HUDEP-2 (cell line): ENCODE data around the gene PAM.

Source experiments
- DNase-seq, 76 experiments: peaks; one replicate each; lab custom pipeline; 2025; ENCODE audit not compliant: unreplicated experiment in 76 of 76; lab: John Stamatoyannopoulos, UW

PAM gene

DNA sequence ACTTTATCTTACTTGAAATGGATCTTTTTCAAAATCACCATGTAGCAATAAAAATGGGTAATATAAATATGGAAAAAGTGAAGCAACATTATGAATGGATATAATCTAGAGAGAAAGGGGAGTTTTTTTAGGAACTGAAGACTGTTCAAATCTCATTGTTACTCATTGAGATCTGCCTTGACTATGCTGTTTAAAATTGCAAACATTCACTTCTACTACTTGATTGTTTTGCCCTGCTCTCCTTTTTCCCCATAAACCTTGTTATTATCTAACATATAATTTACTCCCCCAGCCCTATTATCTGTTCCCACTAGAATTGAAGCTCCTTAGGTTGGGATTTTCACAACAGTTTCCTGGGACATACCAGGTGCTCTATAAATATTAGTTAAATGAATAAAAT lies 22.0 kb downstream of the PAM start:
- no peak for DNase-seq

DNA sequence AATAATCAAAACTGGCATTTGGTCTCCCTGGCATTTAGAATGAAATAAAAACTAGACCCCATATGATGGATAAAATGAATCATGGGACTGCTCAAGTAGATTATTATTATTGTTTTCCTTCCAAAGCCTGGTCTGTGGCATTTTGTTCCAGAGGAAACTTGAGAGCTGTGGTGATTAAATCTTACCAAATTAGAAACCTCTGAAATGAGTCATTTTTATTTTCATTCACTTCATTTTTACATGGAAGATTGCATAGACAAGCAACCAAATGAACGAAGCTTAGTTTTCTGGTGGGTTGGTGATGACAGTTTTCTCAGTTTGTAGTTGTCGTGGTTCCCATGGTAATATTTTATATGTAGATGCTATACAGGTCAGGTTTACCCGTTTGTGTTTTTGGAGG lies 23.4 kb downstream of the PAM start:
- DNase-seq, result no peak

DNA sequence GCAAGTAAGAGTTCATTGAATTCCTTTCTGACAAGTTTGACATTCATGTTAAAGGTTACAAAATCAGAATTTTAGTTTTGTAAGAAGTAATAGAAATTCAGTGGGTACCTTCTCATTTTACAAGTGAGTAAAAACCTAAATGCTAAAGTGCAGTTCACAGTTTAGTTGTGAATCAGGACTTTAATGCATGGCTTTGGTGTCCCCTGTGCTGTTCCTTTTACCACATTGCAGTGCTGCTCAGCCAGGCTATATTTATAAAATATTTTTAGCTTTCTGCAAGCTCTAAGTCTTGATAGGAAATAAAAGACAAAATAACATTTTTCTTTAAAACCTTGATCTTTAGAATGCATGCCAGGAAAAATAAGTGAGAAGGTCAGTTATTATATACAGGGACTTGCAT lies 26.3 kb downstream of the PAM start:
- DNase-seq, result no peak

DNA sequence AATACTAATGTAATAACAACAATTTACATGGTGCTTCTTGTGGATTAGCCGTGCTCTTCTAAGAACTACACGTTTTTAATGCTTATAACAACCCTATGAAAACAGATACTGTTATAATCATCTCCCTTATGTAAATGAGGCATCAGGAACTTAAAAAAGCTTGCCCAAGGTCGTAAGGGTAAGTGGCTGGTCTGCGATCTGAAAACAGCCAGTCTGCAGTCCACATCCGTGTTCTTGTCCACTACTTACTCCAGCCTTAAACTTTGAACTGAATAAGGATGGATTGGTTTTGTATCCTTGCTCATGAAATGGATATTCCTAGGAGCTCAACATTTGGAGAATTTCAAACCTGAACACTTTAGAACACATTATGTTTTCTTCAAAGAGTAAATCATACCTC lies 26.7 kb downstream of the PAM start:
- no peak for DNase-seq

DNA sequence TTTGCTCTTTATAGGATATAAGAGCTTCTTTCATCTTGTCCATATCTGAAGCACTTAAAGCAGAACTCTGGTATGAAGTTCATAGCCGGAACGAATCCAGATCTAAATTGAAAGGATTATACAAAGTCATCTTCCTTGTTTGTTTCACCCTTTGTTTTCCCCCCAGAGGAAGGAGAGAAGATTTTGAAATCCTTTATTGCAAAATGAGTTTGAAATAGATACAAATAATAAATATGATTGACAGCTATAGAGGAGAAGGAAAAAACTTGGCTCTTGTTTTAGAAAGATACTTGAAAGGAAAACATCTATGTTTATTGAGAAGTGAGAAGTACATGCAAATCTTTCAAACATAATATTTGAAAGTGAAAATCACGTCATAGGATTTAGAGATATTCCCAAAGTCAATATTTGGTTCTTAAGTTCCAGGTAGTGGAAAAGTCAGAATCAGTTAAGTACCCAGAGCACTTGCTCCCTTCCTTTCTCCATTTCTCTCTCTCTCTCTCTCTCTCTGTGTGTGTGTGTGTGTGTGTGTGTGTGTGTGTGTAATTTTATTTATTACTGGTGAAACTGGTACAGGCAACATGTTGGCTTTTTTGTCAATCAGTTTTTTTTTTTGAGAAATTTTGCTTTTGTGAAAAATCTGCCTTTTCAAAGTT lies 27.2 kb downstream of the PAM start:
- no peak for DNase-seq

DNA sequence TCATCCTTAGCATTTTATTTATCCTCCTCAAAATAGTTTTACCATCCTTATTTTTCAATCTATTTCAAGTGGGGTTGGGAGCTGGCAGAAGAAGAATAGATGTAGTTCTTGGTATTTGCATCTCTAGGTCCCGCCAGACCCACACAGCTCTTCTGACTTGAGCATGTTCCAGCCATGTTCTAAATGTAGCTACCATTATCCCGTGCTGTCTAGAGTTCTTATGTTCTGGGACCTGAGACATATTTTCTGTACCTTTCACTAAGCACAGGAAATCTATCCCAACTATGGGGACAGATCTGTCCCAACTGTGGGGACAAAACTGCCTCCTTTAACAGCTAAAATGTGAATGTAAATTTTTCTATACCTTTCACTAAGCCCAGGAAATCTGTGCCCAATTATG lies 32.0 kb downstream of the PAM start:
- DNase-seq, result no peak

DNA sequence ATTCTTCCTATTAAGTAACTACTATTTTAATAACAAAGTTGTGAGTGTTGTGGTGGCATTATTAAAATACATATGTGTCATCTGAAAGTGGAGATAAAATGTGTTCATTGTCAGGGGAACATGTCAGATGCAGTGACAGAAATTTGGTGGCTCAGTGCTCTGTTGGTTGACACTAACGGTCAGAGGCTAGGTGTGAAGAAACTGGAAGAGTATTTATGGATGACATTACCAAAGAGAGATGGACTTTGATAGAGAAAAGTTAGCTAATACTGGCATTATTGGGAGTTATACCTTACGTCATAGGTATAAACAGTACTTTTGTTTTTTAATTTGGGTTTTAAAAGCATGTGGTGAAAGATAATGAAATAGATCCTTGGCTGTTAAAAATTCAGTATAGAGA lies 33.7 kb downstream of the PAM start:
- no peak for DNase-seq

DNA sequence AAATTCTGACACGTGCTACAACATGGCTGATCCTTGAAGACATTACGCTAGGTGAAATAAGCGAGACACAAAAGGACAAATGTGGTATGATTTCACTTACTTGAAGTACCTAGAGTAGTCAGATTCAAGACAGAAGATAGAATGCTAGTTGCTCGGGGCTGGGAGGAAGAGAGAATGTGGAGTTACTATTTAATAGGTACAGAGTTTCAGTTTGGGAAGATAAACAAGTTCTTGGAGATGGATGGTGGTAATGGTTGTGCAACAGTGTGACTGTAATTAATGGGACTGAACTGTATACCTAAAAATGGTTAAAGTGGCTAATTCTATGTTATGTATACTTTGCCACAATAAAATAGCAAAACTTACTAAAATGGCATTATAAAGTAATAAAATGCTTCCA lies 34.4 kb downstream of the PAM start:
- DNase-seq, result no peak

DNA sequence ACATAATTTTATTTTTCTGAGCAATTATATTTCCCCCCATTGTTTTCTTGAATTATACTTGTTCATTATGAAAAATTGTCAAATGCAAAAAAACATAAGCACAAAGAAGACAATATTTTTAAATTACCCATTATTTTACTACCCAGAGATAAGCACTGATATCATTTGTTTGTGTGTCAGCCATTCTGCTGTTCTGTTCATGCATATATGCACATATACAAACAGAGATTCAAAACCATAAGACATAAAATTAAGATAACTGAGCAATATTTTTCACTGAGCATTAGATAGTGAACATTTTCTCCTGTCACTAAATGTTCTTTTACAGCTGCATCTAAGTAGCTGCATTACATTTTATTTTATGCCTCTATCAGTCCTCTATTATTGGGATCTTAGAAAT lies 35.6 kb downstream of the PAM start:
- DNase-seq, result no peak

DNA sequence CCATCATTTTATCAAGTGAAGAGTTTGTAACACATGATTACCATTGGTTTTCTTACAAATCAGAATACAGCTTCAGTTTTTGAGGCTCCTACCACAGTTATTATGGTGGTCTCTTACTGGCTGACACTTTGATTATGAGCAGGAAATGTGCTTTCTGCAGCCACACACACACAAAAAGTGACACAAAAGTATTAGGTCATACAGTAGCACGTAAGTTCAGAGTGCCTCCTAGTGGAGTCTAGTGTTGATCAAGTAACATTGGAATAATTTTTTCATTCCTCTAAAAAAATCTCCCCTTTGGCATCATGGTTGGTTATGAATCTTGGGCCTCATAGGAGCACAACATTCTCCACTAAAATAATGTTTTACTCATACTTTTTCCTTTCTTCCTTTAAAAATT lies 37.6 kb downstream of the PAM start:
- DNase-seq, result peak in 1 of 76 experiments; percentile 6

DNA sequence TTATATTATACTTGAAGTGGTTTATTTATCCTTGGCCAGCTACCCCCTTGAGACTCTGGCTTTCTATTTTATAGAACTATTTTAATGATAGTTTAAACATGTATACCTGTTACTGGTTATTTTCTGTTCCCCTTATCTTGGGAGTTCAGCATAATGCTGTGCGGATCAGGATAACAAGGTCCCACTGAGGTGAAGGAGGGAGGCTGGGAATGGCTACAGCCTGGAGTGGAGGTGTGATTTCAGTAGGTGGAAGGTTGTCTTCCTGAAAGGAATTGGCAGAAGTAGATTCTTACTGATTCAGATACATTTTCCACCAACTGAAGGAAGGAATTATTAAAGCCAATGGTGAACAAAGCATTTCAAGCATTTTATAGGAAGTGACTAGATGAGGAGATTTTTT lies 38.9 kb downstream of the PAM start:
- no peak for DNase-seq

DNA sequence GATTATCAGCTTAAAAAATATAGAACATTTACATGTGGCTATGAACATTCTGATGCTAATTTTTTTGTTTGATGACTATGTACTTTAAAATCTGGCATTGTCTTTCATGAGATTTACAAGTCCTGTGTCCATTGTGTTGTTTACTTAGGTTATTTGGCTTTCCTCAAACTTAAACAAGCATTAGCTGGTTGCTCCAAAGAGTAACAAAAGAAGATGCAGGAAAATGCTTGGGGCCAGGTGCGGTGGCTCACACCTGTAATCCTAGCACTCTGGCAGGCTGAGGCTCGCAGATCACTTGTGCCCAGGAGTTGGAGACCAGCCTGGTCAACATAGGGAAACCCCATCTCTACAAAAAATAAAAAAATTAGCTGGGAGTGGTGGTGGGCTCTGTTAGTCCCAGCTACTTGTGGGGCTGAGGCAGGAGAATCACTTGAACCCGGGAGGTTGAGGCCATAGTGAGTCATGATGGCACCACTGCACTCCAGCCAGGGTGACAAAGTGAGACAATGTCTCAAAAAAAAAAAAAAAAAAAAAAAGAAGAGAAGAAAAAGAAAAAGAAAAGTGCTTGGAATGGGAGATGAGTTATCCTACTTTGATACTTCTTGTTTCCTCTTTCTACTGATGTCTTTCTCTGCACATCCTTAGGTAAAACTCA lies 39.7 kb downstream of the PAM start:
- no peak for DNase-seq

DNA sequence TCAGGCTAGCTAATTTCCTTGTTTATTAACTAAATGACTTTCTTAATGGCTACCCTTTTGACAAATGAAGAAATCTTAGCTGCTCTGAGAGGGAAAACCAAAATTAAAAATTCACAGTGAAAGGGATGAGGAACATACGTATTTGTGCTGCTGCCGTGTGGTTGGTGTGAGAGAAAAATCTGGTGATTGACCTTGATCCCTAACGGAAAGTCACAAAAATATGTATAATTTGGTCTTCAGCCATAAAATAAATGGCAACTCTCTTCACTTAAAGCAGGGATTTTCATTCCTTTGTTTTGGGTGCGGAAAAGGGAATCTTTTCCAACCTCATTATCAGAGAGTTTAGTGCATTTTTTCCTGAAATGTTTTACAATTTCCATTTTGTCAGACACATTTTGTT lies 40.4 kb downstream of the PAM start:
- no peak for DNase-seq

DNA sequence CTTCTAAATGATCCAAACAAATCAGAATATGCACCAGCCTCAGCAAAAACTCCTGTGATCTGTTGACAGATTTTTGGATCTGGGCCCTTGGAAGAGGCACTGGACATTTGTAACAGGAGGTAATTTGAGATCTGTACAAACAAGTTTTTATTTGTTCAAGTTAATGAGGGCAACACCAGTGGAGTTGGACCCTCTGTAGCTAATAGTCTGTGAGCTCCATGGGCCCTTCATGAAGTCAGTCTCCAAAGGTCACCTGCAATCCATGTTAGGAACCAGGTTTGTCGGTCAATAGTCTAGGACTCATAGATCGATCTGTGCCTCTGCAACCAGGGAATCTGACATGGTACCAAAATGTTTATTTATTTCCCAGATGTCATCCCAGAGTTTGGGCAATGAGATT lies 40.9 kb downstream of the PAM start:
- DNase-seq, result no peak

DNA sequence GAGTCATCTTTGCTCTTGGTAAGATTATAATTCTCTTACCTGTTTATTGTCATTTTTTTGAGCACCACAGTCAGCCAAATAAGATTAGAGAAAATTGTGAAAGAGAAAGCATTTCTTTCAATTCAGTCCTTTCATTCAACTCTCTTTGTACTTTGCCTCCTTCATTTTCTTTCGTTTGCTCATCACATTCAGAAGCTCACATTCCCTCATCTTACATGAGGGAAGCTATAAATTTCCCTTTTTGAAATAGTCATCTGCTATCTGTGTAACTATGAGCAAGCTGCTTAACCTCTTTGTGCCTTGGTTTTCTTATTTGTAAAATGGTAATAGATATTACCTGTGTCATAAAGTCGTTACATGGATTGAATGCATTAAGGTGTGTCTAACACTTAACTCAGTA lies 41.4 kb downstream of the PAM start:
- no peak for DNase-seq

DNA sequence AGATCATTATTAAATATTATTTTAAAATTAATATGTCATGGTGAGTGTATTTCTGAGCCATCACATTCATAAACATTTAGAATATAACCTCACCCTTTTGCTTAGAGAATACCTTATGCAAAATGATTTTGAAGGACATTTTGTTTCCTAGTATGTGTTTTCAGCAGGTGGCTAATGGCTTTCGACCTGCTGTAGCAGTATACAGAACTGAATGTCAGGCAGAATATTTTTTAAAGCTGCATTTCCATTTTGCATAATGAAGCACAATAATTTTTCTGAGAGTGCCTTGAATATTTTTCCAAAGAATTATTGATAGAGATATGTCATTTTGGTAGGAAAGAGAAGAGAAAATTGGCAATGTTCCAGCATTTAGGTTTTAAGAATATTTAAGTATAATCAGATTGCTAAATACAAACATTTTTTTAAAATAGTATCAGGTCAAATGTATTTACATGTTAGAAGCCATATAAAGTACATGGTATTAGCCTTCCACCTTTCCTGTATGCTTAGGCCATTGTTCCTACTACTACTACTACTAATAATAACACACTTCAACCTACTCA lies 42.3 kb downstream of the PAM start:
- no peak for DNase-seq

DNA sequence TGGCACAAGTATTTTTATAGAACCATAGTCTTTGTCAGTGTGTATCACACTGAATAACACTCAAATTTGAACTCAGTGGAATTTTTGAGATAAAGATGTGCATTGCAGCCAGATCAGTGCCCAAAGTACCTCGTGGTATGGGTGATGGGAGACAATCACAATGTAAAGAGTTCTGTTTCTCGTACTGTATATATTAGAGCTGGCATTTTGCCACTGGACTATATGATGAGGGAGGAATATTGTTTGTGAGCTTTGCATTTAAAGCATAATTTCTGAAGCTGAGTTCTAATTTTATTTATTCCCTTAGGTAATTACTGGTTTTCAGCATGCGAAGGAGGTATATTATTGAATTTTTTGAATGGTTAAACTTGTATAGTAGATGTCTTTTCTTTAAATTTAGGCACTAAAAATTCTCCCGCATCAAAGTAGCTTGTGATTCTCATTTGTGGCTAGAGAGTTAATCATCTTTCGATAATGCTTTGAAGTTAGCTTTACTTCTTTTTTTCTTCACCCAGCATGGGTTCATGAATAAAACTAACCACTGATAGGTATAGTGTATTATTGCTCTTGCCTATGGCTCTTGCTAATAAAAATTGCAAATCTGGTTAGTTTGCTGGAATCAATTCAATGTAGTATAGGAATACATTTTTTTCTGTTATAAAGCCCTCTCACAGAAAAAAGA lies 43.1 kb downstream of the PAM start:
- no peak for DNase-seq

DNA sequence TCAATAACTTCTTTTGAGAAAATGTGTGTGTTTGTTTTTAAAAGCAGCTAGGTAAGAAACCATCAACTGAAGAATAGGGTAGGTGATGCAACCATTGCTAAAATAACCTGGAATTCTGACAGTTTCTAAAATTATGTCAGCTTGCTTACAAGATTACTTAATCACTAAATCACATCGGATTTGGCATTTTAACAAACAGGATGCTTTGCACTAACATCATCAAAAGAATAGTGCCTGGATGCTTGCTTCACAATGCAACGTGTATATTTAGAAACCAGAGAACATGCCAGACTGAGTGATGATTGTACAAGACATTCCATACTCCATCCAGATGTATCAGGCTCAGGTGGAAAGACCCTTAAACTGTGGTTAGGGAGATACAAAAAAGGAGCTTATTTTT lies 43.9 kb downstream of the PAM start:
- no peak for DNase-seq

DNA sequence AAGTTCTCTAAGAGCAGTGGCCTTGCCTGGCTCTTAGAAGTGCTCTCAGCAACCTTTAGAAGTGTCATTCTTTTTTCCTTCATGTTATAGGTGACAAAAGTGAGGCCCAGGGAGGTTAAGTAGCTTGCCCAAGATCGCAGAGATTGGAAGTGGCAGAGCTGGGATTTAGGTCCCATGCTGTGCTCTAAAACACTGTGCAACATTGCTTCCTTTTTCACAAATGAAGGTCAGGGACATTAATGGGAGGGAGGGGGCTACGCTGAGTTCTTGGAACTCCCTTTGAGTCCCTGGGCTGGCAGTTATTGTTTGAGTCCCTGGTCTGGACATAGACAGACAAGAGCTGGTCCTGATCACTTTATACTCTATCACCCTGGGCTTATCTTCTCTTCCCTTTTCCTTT lies 45.3 kb downstream of the PAM start:
- DNase-seq, result no peak

DNA sequence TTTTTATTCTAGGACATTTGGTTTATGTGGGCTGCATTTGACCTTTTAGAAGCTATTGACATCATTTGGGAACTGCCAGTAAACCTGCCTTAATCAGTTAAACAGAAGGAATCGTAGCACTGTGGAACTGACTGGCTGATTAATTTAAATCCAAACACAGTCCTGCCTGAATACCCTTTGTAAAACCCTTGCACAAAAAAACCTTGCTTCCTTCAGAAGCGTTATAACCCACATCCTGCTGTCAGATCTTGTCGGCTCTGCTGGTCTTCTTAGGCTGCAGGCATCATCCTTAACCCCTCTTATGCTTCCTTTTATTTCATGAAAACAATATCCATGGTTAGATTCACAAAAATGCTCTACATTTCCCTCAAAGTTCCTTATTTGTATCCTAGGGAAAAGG lies 46.3 kb downstream of the PAM start:
- DNase-seq, result no peak

DNA sequence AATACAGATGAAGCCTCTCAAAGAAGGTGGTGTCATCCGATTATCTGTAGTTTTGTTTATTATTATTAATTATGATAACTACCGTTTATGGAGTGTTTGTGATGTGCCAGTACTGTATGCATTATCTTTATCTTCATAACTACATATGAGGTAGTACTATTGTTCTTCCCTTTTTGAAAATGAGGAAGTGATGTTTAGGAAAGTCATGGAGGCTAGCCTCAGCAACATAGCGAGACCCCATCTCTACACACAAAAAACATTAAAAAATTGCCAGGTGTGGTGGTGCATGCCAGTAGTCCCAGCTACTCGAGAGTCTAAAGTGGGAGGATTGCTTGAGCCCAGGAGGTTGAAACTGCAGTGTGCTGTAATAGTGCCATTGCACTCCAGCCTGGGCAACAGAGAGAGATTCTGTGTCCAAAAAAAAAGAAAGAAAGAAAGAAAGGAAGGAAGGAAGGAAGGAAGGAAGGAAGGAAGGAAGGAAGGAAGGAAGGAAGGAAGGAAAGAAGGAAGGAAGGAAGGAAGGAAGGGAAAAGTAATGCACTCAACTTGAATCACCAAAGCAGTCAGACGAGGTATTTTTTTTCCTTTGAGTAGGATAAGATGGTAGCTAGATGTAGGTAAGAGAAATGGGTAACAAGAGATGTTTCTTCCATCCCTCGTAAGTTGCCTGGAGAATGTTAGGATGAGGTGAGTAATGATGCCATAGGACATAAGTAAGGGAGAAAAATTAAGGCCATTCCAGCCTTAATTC lies 47.8 kb downstream of the PAM start:
- no peak for DNase-seq
